GM18907 (cell line): Measurements from ENCODE around the gene NEDD4L.
A peak's percentile ranks its signal among the peaks of the same experiment; 100 is the strongest.

Experiments
- ATAC-seq: cut with Tn5 transposase; IDR thresholded peaks from one replicate; pipeline ENCODE4 v1.9.1; 2021; ENCODE audit warnings: mild to moderate bottlenecking, moderate library complexity; ENCODE audit not compliant: unreplicated experiment

Gene NEDD4L

GRCh38 chr18:58113337-58113736 is 69.3 kb downstream of the NEDD4L start:
- ATAC-seq = peak; percentile 81

GRCh38 chr18:58114766-58115165 is 70.7 kb downstream of the NEDD4L start:
- no peak for ATAC-seq

- no peak for ATAC-seq
Observed at GRCh38 chr18:58116818-58117217, 72.8 kb downstream of the NEDD4L start.

- no peak for ATAC-seq
Observed at GRCh38 chr18:58117786-58118403, 73.9 kb downstream of the NEDD4L start.

GRCh38 chr18:58118536-58118935 is 74.5 kb downstream of the NEDD4L start:
- no peak for ATAC-seq

- no peak for ATAC-seq
Observed at GRCh38 chr18:58119819-58120218, 75.8 kb downstream of the NEDD4L start.

DNA sequence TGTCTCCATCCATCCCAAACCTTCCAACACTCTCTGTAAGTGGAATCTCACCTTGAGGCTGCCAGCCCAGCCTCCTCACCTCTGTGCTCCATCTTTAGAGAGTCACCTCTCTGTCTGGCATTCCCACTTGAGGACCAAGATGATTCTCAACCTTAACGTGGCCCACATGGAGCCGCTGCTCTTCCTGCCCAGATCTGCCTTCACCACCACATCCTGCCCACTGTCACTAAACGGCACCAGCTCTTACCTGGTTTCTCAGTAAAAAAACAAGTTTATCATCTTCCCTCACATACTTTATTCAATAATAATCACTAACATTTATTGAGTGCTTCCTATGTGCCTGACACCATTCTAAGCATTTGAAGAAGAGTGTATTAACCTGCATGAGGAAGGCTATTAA is 80.4 kb downstream of the NEDD4L start:
- no peak for ATAC-seq

- ATAC-seq = no peak
Observed at GRCh38 chr18:58125183-58125582, 81.2 kb downstream of the NEDD4L start.

GRCh38 chr18:58125756-58126155 is 81.7 kb downstream of the NEDD4L start:
- no peak for ATAC-seq

DNA sequence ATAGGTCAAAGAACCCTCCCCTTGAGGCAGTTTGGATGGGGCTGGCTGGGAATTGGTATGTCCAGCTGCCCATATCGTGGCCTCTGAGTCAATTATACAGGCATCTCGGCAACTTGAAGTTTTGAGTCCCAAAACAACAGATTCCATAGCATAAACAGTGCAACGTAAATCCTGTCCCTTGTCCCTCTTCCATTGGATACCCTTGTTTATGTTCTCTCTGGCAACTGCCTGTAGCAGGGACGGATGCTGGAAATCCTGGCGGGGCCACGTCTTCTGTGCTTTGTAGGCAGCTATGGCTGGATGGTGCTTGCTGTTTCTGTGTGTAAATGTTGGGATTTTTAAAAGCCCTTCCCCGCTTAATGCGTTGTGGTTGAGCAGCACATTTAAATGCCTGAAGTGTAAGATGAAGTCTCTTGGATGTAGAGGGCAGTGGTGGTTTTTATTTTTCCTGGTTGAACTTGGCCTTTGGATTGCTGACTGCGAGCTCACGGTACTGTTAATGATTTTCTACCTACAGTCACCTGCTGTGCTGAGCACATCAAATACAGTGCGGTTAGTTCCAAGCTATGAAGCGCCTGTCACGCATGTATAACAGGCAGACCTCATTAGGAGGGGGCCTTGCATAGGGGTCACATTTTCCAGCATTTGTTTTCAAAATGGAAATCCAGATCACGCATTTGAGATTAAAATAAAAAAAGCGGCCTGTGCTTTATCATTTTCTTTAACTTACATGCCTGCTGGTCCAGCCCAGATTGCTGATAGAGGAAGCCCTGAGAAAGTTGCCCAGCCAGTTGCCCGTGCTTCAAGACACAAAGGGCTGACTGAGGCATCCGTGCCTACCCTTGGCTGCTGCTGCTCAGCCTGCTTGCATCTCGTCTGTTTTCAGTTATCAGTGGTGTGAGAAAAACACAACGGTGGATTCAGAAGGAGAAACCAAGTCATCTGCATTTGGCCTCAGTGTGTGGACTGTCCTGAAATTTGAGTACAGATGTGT is 84.7 kb downstream of the NEDD4L start:
- no peak for ATAC-seq

GRCh38 chr18:58132595-58133261 is 88.7 kb downstream of the NEDD4L start:
- ATAC-seq = no peak

- ATAC-seq = peak; percentile 77
Observed at GRCh38 chr18:58135183-58135641, 91.2 kb downstream of the NEDD4L start.

DNA sequence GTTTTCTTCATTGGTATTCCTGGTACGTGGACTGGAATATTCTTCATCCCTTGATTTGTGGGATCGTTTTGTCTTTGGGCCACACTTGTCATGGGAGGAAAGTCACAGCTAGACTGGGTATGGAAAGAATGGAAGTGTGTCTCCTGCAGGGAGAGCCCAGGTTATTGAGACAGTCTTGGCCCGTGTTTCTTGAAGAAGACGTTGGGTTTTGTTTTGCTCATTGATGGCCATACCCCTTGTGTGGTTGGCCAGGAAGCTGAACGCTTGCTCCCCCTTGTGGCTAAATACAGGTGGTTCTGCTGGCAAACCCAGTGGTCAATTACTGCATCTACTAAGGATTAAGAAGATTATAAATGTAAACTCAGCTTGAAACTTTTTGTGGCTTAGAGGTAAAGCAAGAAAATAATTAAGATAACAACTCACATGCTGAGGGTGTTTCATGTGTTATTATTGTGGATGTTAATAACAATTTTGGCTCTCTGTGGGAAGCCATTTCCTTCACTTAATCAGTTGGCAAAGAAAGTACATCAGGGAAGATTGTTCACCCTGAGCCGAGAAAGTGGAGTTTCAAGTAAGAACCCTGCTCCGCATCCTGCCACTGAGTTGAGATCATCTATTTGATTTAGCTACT is 91.8 kb downstream of the NEDD4L start:
- peak; percentile 69 for ATAC-seq

DNA sequence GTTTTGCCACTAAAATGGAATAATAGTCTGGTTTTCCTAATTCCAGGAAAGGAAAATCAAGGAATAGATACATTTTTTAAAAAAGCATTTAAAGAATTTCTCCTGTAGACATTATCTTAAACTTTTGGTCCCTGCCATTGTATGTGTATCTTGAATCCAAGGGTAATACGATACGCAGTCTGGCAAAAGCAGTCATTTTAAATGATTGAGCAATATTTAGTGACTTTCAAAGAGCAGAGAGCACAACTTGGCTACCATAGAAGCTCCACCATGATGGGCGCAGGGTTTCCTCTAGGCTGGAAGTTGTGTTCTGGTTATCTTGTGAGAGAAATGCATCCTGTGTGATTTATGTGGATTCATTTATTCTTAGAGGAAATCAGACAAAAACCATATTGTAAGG is 92.9 kb downstream of the NEDD4L start:
- no peak for ATAC-seq

- ATAC-seq = no peak
Observed at GRCh38 chr18:58139459-58140386, 95.7 kb downstream of the NEDD4L start.

- no peak for ATAC-seq
Observed at GRCh38 chr18:58140387-58141325, 96.6 kb downstream of the NEDD4L start.

DNA sequence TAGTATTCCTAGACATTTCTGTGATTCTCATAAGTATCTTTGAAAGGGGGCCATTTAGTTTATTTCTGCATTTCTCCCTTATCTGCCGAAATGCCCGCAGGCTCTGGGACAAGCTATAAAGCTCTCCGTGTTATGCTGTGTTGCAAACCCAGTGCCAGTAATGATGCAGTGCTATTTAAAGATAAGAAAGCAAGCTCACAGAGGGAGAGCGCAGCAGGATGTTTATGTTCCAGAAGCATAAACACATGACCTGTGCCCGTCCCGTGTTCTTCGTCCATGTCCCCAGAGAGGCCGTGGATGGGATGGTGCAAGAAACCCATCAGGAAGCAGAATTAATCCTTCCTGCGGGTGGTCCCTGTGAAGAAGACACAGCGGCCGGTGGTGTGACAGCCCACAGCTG is 99.4 kb downstream of the NEDD4L start:
- ATAC-seq = no peak

DNA sequence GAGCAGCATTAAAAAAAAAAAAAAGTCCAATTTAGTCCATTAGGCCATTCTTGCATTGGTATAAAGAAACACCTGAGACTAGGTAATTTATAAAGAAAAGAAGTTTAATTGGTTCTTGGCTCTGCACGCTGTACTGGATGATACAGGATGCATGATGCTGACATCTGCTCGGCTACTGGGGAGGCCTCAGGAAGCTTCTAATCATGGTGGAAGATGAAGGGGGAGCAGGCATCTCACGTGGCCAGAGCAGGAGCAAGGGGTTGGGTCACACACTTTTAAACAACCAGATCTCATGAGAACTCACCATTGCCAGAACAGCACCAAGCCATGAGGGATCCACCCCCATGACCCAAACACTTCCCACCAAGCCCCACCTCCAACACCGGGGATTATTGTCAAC is 100.1 kb downstream of the NEDD4L start:
- ATAC-seq = no peak
